B cell (primary cell): ENCODE data around the gene MOB3B. TPM values are rescaled to one million over a fixed set of nuclear protein-coding genes. Genes with fewer than 3 reads are reported as not detected.

ENCODE experiments used
- ATAC-seq: fragments of 200-7000 bp; cut with Tn5 transposase; one replicate; pipeline ENCODE4 v1.10.0; 2021; ENCODE audit warnings: low read depth, mild to moderate bottlenecking, moderate number of reproducible peaks, moderate library complexity
- CTCF ChIA-PET: fragments of 350-600 bp; sonication (Branson Sonifier 250); formaldehyde crosslinking; loops from one replicate; lab custom pipeline; 2021; ENCODE audit warnings: antibody characterized with exemption, inconsistent platforms; lab: Charles Lee
- POLR2A ChIA-PET: fragments of 350-600 bp; sonication (Branson Sonifier 250); formaldehyde crosslinking; loops from one replicate; lab custom pipeline; 2021; ENCODE audit warnings: antibody characterized with exemption; lab: Charles Lee
- DNase-seq: peaks from one replicate; pipeline ENCODE4 v3.0.0; 2013
- H2AFZ ChIP-seq: 2 replicates; pipeline ENCODE4 v1.6.1; 2012; ENCODE audit warnings: mild to moderate bottlenecking, low read depth, low read length; ENCODE audit not compliant: insufficient read depth, poor library complexity, severe bottlenecking
- H3K27ac ChIP-seq, 2 donors: 1 replicate in 1 of 2; 2 replicates in 1 of 2; pipeline ENCODE4 v1.5.1; 2012 to 2013; ENCODE audit warnings: low read length in 2 of 2, mild to moderate bottlenecking in 2 of 2, moderate library complexity in 1 of 2
- H3K27me3 ChIP-seq, 4 experiments: fragments of 200-600 bp in 1 of 4; sonication (generic) in 1 of 4; replicated peaks in 1 of 4; 1 replicate in 2 of 4; 2 replicates in 2 of 4; pipeline versions ENCODE4 v1.6.1 to v1.7.0; 2013 to 2016; ENCODE audit warnings: low read length in 3 of 4, mild to moderate bottlenecking in 2 of 4, mixed read lengths in 1 of 4, moderate library complexity in 1 of 4; ENCODE audit not compliant: insufficient read depth in 4 of 4, control insufficient read depth in 3 of 4; ENCODE audit errors: control extremely low read depth in 1 of 4
- H3K36me3 ChIP-seq, 2 experiments: replicated peaks in 1 of 2; 1 replicate in 1 of 2; 2 replicates in 1 of 2; pipeline versions ENCODE4 v1.6.1 to v1.7.1; 2013; ENCODE audit warnings: low read length in 1 of 2; ENCODE audit not compliant: insufficient read depth in 2 of 2, control insufficient read depth in 1 of 2; ENCODE audit errors: control extremely low read depth in 1 of 2, extremely low read depth in 1 of 2
- H3K4me1 ChIP-seq, 2 donors: fragments of 200-600 bp in 1 of 2; sonication (generic) in 1 of 2; 1 replicate in 1 of 2; 2 replicates in 1 of 2; pipeline versions ENCODE4 v1.5.1 to v1.6.1; 2013 to 2017; ENCODE audit warnings: low read length in 2 of 2; ENCODE audit not compliant: control insufficient read depth in 2 of 2, insufficient read depth in 2 of 2
- H3K4me2 ChIP-seq: replicated peaks from 2 replicates; pipeline ENCODE3; 2012; ENCODE audit warnings: mild to moderate bottlenecking, low read depth, low read length; ENCODE audit not compliant: poor library complexity, severe bottlenecking
- H3K4me3 ChIP-seq, 5 experiments: fragments of 200-600 bp in 1 of 5; sonication (generic) in 1 of 5; 1 replicate in 3 of 5; 2 replicates in 2 of 5; pipeline versions ENCODE4 v1.5.1 to v1.7.0; 2011 to 2016; ENCODE audit warnings: low read length in 4 of 5, mild to moderate bottlenecking in 4 of 5, low read depth in 2 of 5, control low read depth in 1 of 5, moderate library complexity in 1 of 5; ENCODE audit not compliant: insufficient read depth in 1 of 5; ENCODE audit errors: control extremely low read depth in 1 of 5, extremely low read depth in 1 of 5
- H3K79me2 ChIP-seq: fragments of 200-600 bp; sonication (generic); one replicate; pipeline ENCODE4 v1.6.0; 2016; ENCODE audit warnings: low read length; ENCODE audit not compliant: control insufficient read depth, insufficient read depth
- H3K9ac ChIP-seq: fragments of 200-600 bp; sonication (generic); 2 replicates; pipeline ENCODE4 v1.6.1; 2017; ENCODE audit warnings: mild to moderate bottlenecking, low read length, moderate library complexity
- H3K9me3 ChIP-seq, 3 donors: one replicate each; pipeline versions ENCODE4 v1.6.1 to v1.7.1; 2013; ENCODE audit warnings: low read length in 2 of 3; ENCODE audit not compliant: control insufficient read depth in 2 of 3, insufficient read depth in 1 of 3; ENCODE audit errors: control extremely low read depth in 1 of 3
- H4K20me1 ChIP-seq: 2 replicates; pipeline ENCODE4 v1.6.0; 2012; ENCODE audit warnings: mild to moderate bottlenecking, low read length; ENCODE audit not compliant: insufficient read depth, control insufficient read depth, poor library complexity, severe bottlenecking
- H3K27ac Mint-ChIP-seq: one replicate; pipeline ENCODE4 v1.8.0; 2021; ENCODE audit warnings: mixed read lengths
- H3K27me3 Mint-ChIP-seq: one replicate; pipeline ENCODE4 v1.8.0; 2021; ENCODE audit warnings: mixed read lengths
- H3K4me1 Mint-ChIP-seq: one replicate; pipeline ENCODE4 v1.8.0; 2021; ENCODE audit warnings: mixed read lengths
- H3K4me3 Mint-ChIP-seq: one replicate; pipeline ENCODE4 v1.8.0; 2021; ENCODE audit warnings: mixed read lengths
- H3K9me3 Mint-ChIP-seq: one replicate; pipeline ENCODE4 v1.8.0; 2022; ENCODE audit warnings: mixed read lengths; ENCODE audit not compliant: insufficient read depth
- EZH2 ChIP-seq: IDR thresholded peaks from 2 replicates; pipeline ENCODE4 v1.6.1; 2012; ENCODE audit warnings: borderline replicate concordance, low read depth, mild to moderate bottlenecking, moderate library complexity, low read length; ENCODE audit not compliant: insufficient read depth, poor library complexity, severe bottlenecking
- WGBS: methylation state at CpG from one replicate; pipeline ENCODE4 v1.1.5; 2013; ENCODE audit warnings: missing lambda C conversion rate; ENCODE audit not compliant: insufficient coverage; 5-methylcytosine and 5-hydroxymethylcytosine counted together
- intact Hi-C: fragments of 100-400 bp; cut with micrococcal nuclease; formaldehyde crosslinking; loops from one replicate; pipeline ENCODE4 v1.10.0; 2022
- polyA plus RNA-seq: library from polyadenylated mRNA; depleted of rRNA; stranded (reverse); fragments of >200 nt; gene quantifications from 2 replicates; pipeline ENCODE4 v1.2.3, GENCODE V29; 2012
- total RNA-seq, 2 donors: library from RNA; stranded (reverse); fragments of 120-200 nt in 1 of 2; gene quantifications; 1 replicate in 1 of 2; 2 replicates in 1 of 2; pipeline versions ENCODE4 v1.2.3 to v1.2.4, GENCODE V29; 2013 to 2022
- TF ChIP-seq, protein P1 (sequence below): fragments of 200-600 bp; IDR thresholded peaks from one replicate; pipeline ENCODE4 v1.8.0; 2022; ENCODE audit warnings: antibody characterized with exemption, mild to moderate bottlenecking

The MOB3B gene
- total and polyA plus RNA-seq, 2 donors (not counting 1 experiment from before 2014, with no cell fraction given), result 7.3 to 7.9 TPM

DNA sequence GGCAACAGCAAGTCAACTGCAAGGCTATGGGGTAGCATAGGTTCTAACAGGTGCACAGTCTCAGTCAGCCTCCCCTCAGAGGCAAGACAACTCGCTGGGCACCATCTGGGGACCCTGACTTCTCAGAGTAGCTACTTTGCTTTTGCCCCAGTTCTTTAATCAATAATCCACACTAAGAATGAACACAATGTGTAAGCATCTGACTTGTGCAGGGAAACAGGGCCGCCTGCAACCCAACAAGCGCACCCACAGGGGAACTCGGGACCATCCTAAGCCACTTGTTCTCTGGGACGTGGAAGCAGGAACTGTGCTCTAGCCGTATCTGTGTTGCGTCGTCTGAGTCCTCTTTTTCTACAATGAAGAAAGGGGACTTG, 1.9 kb downstream of the MOB3B start:
- TF ChIP-seq EZH2, result no peak
- TF ChIP-seq, protein P1, sequence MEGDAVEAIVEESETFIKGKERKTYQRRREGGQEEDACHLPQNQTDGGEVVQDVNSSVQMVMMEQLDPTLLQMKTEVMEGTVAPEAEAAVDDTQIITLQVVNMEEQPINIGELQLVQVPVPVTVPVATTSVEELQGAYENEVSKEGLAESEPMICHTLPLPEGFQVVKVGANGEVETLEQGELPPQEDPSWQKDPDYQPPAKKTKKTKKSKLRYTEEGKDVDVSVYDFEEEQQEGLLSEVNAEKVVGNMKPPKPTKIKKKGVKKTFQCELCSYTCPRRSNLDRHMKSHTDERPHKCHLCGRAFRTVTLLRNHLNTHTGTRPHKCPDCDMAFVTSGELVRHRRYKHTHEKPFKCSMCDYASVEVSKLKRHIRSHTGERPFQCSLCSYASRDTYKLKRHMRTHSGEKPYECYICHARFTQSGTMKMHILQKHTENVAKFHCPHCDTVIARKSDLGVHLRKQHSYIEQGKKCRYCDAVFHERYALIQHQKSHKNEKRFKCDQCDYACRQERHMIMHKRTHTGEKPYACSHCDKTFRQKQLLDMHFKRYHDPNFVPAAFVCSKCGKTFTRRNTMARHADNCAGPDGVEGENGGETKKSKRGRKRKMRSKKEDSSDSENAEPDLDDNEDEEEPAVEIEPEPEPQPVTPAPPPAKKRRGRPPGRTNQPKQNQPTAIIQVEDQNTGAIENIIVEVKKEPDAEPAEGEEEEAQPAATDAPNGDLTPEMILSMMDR, result no peak

GRCh38 chr9:27524236-27524635, 5.4 kb downstream of the MOB3B start, which contains the start of gene IFNK:
TSS of gene IFNK (plus strand) at chr9:27524290. CDS start at chr9:27524337, 47 bp downstream.
- Mint-ChIP-seq H3K4me1 (peaks cover 62% of the 10 kb centered on the region), H3K4me3 (no peak within 1 kb of the TSS), H3K9me3 (no peaks in the 10 kb centered on the region), H3K27ac (no peak within 1 kb of the TSS), H3K27me3 (no peaks in the 10 kb centered on the region)
- no peaks in the 10 kb centered on the region for H3K9me3 ChIP-seq
- CTCF ChIA-PET, result interaction anchor here (1.0 to 17.3 kb wide), 5 partner anchors 23 to 191 kb away, joined by 3 to 395 read pairs (median 3); no protein-coding TSS in a partner anchor
- H3K27me3 ChIP-seq, result no peaks in the 10 kb centered on the region
- peaks cover 23% of the 10 kb centered on the region for H4K20me1 ChIP-seq
- ATAC-seq (no peak), DNase-seq (no peak)
- no peak within 1 kb of the TSS for H2AFZ ChIP-seq
- intact Hi-C loops, result no loop called here
- peak within 1 kb of the TSS in 1 of 2 donors; percentile 25 for H3K27ac ChIP-seq
- H3K4me3 ChIP-seq, result no peak within 1 kb of the TSS
- POLR2A ChIA-PET, result interaction anchor here (0.7 to 1.1 kb wide), 3 partner anchors 40 to 76 kb away, joined by 3 to 6 read pairs (median 4); no protein-coding TSS in a partner anchor
- no peak within 1 kb of the TSS for H3K4me2 ChIP-seq
- H3K79me2 ChIP-seq, result peaks cover 87% of the 10 kb centered on the region
- H3K36me3 ChIP-seq, result peaks cover 0 to 3% of the 10 kb centered on the region in 2 experiments
- TF ChIP-seq, protein P1, result no peak
- TF ChIP-seq EZH2, result no peak
- peaks cover 13 to 24% of the 10 kb centered on the region in 2 donors for H3K4me1 ChIP-seq
- H3K9ac ChIP-seq, result no peak within 1 kb of the TSS
- 80% methylated on average over 1 of the region's 2 CpGs for WGBS

More for the DNA sequence above, 1.9 kb downstream of the MOB3B start:
- peak overlapping the region; percentile 42 to 93 (median 82) for H3K4me3 ChIP-seq
- peaks cover 19 to 29% of the 10 kb centered on the region in 2 donors for H3K4me1 ChIP-seq
- no peaks in the 10 kb centered on the region for H3K36me3 ChIP-seq
- H3K4me1 Mint-ChIP-seq, result peaks cover 53% of the 10 kb centered on the region
- ChIA-PET POLR2A (interaction anchor here (1.2 to 1.6 kb wide), 2 partner anchors 160 to 194 kb away, joined by 4 to 5 read pairs; no protein-coding TSS in a partner anchor), CTCF (interaction anchor here (0.8 to 17.3 kb wide), 8 partner anchors 14 to 194 kb away, joined by 3 to 395 read pairs (median 3); no protein-coding TSS in a partner anchor)
- H2AFZ ChIP-seq, result peak overlapping the region; percentile 83
- WGBS, result 66% methylated on average over 6 of the region's 8 CpGs
- peaks cover 63% of the 10 kb centered on the region for H3K79me2 ChIP-seq
- DNase-seq, result no peak
- no peaks in the 10 kb centered on the region for H3K9me3 ChIP-seq
- peak overlapping the region; percentile 85 for H3K4me2 ChIP-seq
- peak overlapping the region; percentile 99 for H3K27ac Mint-ChIP-seq
- H3K9ac ChIP-seq, result peak overlapping the region; percentile 94
- H3K9me3 Mint-ChIP-seq, result no peaks in the 10 kb centered on the region
- no peak for ATAC-seq
- intact Hi-C loops, result loop anchor here (1.0 to 5.0 kb wide), 3 partner anchors 38 to 175 kb away; no protein-coding TSS in a partner anchor
- no peaks in the 10 kb centered on the region for H3K27me3 Mint-ChIP-seq
- peak overlapping the region; percentile 100 for H3K4me3 Mint-ChIP-seq
- peak overlapping the region in 1 of 2 donors; percentile 97 for H3K27ac ChIP-seq
- H3K27me3 ChIP-seq, result no peaks in the 10 kb centered on the region
- no peaks in the 10 kb centered on the region for H4K20me1 ChIP-seq
